K562 (cell line): ENCODE measurements around the gene ZNF785. TPM values are rescaled to one million over a fixed set of nuclear protein-coding genes. Genes with fewer than 3 reads are reported as not detected.

Experiments
- CBX8 ChIP-seq: fragments of 200-600 bp; sonication (generic); IDR thresholded peaks from 2 replicates; pipeline ENCODE4 v1.6.1; 2012; ENCODE audit warnings: borderline replicate concordance, mixed run types, low read depth, mild to moderate bottlenecking, moderate library complexity, mixed read lengths, low read length, control low read depth, inconsistent platforms; ENCODE audit not compliant: poor library complexity, severe bottlenecking; ENCODE audit errors: extremely low read depth
- DACH1 ChIP-seq: fragments of 450-650 bp; IDR thresholded peaks from 2 replicates; pipeline ENCODE4 v1.6.1; 2018; ENCODE audit not compliant: partially characterized antibody
- ELF2 ChIP-seq: fragments of 250-450 bp; sonication (Bioruptor Pico); IDR thresholded peaks from 2 replicates; pipeline ENCODE4 v1.5.0; 2021; ENCODE audit warnings: mild to moderate bottlenecking
- FOXO4 ChIP-seq: fragments of 450-650 bp; formaldehyde crosslinking; IDR thresholded peaks from 2 replicates; pipeline ENCODE4 v1.4.0; 2020; ENCODE audit warnings: mild to moderate bottlenecking, moderate library complexity
- JUND ChIP-seq, 2 experiments: IDR thresholded peaks; 2 replicates in 1 of 2; 3 replicates in 1 of 2; pipeline ENCODE4 v1.6.1; 2011; ENCODE audit warnings: borderline replicate concordance in 2 of 2, low read depth in 2 of 2, low read length in 2 of 2, improper control_type of control experiment in 1 of 2, missing biosample characterization in 1 of 2, missing genetic modification characterization in 1 of 2, missing genetic modification reagents in 1 of 2
- SMARCB1 ChIP-seq: IDR thresholded peaks from 2 replicates; pipeline ENCODE4 v1.6.1; 2011; ENCODE audit warnings: improper control_type of control experiment, low read depth; ENCODE audit not compliant: insufficient read length
- ZNF174 ChIP-seq: fragments of 250-450 bp; sonication (Bioruptor Pico); IDR thresholded peaks from 2 replicates; pipeline ENCODE4 v1.4.0; 2020; ENCODE audit warnings: mild to moderate bottlenecking
- polyA plus RNA-seq, 8 experiments: library from polyadenylated mRNA; depleted of rRNA in 4 of 8; stranded (reverse) in 5 of 8; unstranded in 3 of 8; fragments of >200 nt; fragmentation: Nextera tagmentation in 2 of 8; fragmentation: Illumina TruSeq in 1 of 8; extraction: Ambion mirVana in 2 of 8; extraction: Trizol in 1 of 8; gene quantifications; 2 replicates each; pipeline versions ENCODE4 v1.2.1 to v1.2.3, GENCODE V29; 2011 to 2014; ENCODE audit warnings: inconsistent platforms in 1 of 8, missing spikeins in 1 of 8
- total RNA-seq, 7 experiments: library from RNA; depleted of rRNA in 6 of 7; stranded (reverse); fragments of >200 nt in 6 of 7; fragmentation: Illumina TruSeq in 2 of 7; extraction: Trizol in 2 of 7; gene quantifications; 2 replicates each; pipeline versions ENCODE4 v1.2.1 to v1.2.3, GENCODE V29; 2011 to 2021; ENCODE audit warnings: low replicate concordance in 1 of 7
- TF ChIP-seq, protein P1 (sequence below): fragments of 450-650 bp; IDR thresholded peaks from 2 replicates; pipeline ENCODE4 v1.6.1; 2017; ENCODE audit warnings: antibody characterized with exemption, mild to moderate bottlenecking
- TF ChIP-seq, protein P2 (sequence below): fragments of 250-450 bp; sonication (Bioruptor Pico); IDR thresholded peaks from 2 replicates; pipeline ENCODE4 v1.4.0; 2020

Gene ZNF785
- total and polyA plus RNA-seq, 9 of the 15 experiments (the other 6 are each of a cell fraction or from before 2014, with no cell fraction given): 0.64 to 11.0 (median 6.4) TPM

DNA sequence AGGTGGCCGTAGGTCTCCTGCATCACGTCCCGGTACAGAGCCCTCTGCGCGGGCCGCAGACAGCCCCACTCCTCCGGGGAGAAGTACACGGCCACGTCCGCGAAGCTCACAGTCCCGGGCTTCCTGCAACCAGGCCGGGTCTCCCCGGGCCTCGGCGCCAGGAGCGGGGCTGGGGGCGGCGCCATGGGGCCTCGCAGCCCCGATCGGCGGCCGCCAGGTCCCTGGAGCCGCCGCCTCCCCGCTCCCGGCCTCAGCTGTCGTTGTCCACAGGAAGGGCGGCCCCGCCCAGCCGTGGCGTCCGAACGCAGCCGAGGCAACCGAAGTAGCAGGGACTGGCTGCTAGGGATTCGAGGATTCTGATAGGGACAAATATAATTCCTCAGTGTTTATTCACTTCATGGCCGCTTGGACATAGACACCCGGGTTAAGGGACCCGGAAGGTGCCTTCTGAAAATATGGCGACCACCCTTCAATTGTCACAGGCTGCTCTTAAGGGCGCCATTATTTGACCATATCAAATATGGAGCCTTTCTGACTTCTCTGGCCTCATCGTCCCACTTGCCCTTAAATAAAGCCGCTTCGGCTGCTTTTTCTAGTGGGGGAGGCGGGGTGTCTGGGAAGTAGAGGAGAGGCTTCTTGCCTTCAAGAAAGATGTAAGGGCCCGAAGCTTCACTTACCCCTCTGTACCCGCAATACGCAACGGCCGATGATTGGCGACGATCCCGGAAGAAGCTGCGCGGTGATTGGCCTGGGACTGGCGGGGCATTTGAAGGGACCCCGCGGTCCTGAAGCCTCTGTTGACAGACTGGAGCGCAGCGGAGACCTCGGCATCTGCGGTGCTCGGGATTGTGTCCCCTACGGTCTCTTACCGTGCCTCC is 13.8 kb downstream of the ZNF785 start, which contains the start of gene ZNF688 (continued):
- TF ChIP-seq JUND (IDR thresholded peaks at IDR 0.05; ENCODE audit: borderline replicate concordance, low read depth, low read length): no peak; the same call in 1 of the 2 replicates
- peak; percentile 32; the same call in 1 of the 3 replicates for TF ChIP-seq JUND (tag; IDR thresholded peaks at IDR 0.05; ENCODE audit: borderline replicate concordance, low read depth, low read length)
- TF ChIP-seq, protein P1, sequence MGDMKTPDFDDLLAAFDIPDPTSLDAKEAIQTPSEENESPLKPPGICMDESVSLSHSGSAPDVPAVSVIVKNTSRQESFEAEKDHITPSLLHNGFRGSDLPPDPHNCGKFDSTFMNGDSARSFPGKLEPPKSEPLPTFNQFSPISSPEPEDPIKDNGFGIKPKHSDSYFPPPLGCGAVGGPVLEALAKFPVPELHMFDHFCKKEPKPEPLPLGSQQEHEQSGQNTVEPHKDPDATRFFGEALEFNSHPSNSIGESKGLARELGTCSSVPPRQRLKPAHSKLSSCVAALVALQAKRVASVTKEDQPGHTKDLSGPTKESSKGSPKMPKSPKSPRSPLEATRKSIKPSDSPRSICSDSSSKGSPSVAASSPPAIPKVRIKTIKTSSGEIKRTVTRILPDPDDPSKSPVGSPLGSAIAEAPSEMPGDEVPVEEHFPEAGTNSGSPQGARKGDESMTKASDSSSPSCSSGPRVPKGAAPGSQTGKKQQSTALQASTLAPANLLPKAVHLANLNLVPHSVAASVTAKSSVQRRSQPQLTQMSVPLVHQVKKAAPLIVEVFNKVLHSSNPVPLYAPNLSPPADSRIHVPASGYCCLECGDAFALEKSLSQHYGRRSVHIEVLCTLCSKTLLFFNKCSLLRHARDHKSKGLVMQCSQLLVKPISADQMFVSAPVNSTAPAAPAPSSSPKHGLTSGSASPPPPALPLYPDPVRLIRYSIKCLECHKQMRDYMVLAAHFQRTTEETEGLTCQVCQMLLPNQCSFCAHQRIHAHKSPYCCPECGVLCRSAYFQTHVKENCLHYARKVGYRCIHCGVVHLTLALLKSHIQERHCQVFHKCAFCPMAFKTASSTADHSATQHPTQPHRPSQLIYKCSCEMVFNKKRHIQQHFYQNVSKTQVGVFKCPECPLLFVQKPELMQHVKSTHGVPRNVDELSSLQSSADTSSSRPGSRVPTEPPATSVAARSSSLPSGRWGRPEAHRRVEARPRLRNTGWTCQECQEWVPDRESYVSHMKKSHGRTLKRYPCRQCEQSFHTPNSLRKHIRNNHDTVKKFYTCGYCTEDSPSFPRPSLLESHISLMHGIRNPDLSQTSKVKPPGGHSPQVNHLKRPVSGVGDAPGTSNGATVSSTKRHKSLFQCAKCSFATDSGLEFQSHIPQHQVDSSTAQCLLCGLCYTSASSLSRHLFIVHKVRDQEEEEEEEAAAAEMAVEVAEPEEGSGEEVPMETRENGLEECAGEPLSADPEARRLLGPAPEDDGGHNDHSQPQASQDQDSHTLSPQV: peak; percentile 80
- TF ChIP-seq ELF2: 0 out of 2 replicates have a peak, but pooled peaks have one; percentile 21
- no peak for TF ChIP-seq FOXO4 (CRISPR knock-in tag)
- TF ChIP-seq, protein P2, sequence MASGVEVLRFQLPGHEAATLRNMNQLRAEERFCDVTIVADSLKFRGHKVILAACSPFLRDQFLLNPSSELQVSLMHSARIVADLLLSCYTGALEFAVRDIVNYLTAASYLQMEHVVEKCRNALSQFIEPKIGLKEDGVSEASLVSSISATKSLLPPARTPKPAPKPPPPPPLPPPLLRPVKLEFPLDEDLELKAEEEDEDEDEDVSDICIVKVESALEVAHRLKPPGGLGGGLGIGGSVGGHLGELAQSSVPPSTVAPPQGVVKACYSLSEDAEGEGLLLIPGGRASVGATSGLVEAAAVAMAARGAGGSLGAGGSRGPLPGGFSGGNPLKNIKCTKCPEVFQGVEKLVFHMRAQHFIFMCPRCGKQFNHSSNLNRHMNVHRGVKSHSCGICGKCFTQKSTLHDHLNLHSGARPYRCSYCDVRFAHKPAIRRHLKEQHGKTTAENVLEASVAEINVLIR (CRISPR knock-in tag): peak; percentile 63
- no peak for TF ChIP-seq ZNF174 (CRISPR knock-in tag)
- no peak for TF ChIP-seq SMARCB1
- no peak for TF ChIP-seq CBX8
- TF ChIP-seq DACH1: peak; percentile 33
